ENCODE measurements around the gene CEP83. TPM values are rescaled to one million over a fixed set of nuclear protein-coding genes. Genes with fewer than 3 reads are reported as not detected.

Gene CEP83
- polyA plus RNA-seq, 1 of the 3 experiments (the other 2 are of a cell fraction) = 2.5 TPM

GRCh38 chr12:94445662-94446061 lies 14.0 kb downstream of the CEP83 start:
- H2AFZ ChIP-seq (ENCODE audit: low read depth) = no peak overlapping the region
- no peaks in the 10 kb centered on the region for H3K27me3 ChIP-seq (ENCODE audit: insufficient read depth)
- H3F3A ChIP-seq (replicated peaks; ENCODE audit: insufficient read depth) = no peaks in the 10 kb centered on the region
- H3K27ac ChIP-seq (ENCODE audit: low read depth in 2 of 2, low read length in 1 of 2) = no peak overlapping the region
- H3K9me2 ChIP-seq = no peaks in the 10 kb centered on the region
- no peak for DNase-seq
- no peak overlapping the region for H3K4me3 ChIP-seq (ENCODE audit: low read depth in 2 of 2, low read length in 1 of 2)
- no peaks in the 10 kb centered on the region for H3K4me1 ChIP-seq (ENCODE audit: control insufficient read depth in 1 of 2, insufficient read depth in 2 of 2, low read depth in 1 of 2, low read length in 1 of 2)
- peaks cover 0 to 7% of the 10 kb centered on the region in 2 experiments for H3K36me3 ChIP-seq (replicated peaks in 1 of 2; ENCODE audit: control insufficient read depth in 1 of 2, insufficient read depth in 2 of 2, low read length in 1 of 2)
- H3K9ac ChIP-seq = no peak overlapping the region
- CTCF ChIA-PET = interaction anchor here (0.9 kb wide), 1 partner anchor 13 kb away, joined by 3 read pairs; no protein-coding TSS in a partner anchor
- H4K20me1 ChIP-seq (ENCODE audit: insufficient read depth) = no peaks in the 10 kb centered on the region
- no peak for TF ChIP-seq EZH2phosphoT487 (IDR thresholded peaks at IDR 0.05; ENCODE audit: borderline replicate concordance, low read depth)
- H3K79me2 ChIP-seq (ENCODE audit: insufficient read depth) = peaks cover 42% of the 10 kb centered on the region
- no peak overlapping the region for H3K4me2 ChIP-seq
- POLR2A ChIA-PET = no interaction called here
- WGBS (ENCODE audit: low lambda C conversion rate) = 84% methylated on average over 1 of the region's 1 CpG
- no peaks in the 10 kb centered on the region; the same call in 1 of the 2 replicates for H3K9me3 ChIP-seq

DNA sequence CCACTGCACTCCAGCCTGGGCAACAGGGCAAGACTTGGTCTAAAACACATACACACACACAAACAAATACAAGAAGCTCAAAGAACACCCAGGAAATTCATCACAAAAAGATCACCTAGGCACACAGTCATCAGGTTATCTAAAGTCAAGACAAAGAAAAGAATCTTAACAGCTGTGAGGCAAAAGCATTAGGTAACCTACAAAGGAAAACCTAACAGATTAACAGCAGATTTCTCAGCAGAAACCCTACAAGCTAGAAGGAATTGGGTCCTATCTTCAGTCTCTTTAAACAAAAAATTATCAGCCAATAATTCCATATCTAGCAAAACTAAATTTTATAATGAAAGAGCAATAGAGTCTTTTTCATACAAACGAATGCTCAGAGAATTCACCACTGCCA lies 22.4 kb downstream of the CEP83 start:
- no peak for DNase-seq
- TF ChIP-seq, protein P1, sequence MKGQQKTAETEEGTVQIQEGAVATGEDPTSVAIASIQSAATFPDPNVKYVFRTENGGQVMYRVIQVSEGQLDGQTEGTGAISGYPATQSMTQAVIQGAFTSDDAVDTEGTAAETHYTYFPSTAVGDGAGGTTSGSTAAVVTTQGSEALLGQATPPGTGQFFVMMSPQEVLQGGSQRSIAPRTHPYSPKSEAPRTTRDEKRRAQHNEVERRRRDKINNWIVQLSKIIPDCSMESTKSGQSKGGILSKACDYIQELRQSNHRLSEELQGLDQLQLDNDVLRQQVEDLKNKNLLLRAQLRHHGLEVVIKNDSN (IDR thresholded peaks at IDR 0.05; ENCODE audit: borderline replicate concordance, low read depth) = no peak
- TF ChIP-seq YY1 (IDR thresholded peaks at IDR 0.05; ENCODE audit: low read depth) (no peak), RFX5 (IDR thresholded peaks at IDR 0.05; ENCODE audit: low read length) (no peak), TEAD4 (IDR thresholded peaks at IDR 0.05; ENCODE audit: borderline replicate concordance, insufficient read depth) (no peak), ELF1 (IDR thresholded peaks at IDR 0.05) (no peak), PBX3 (IDR thresholded peaks at IDR 0.05) (no peak), NRF1 (IDR thresholded peaks at IDR 0.05; ENCODE audit: low read depth, low read length) (no peak), TCF12 (IDR thresholded peaks at IDR 0.05) (no peak), EP300 (IDR thresholded peaks at IDR 0.05; ENCODE audit: borderline replicate concordance in 1 of 2, low read depth in 1 of 2, low read length in 1 of 2) (no peak), CHD2 (IDR thresholded peaks at IDR 0.05; ENCODE audit: low read length, partially characterized antibody) (no peak), NFIC (IDR thresholded peaks at IDR 0.05; ENCODE audit: borderline replicate concordance) (no peak), FOXM1 (IDR thresholded peaks at IDR 0.05; ENCODE audit: low read depth) (no peak), EZH2phosphoT487 (IDR thresholded peaks at IDR 0.05; ENCODE audit: borderline replicate concordance, low read depth) (no peak)
- TF ChIP-seq, protein P2, sequence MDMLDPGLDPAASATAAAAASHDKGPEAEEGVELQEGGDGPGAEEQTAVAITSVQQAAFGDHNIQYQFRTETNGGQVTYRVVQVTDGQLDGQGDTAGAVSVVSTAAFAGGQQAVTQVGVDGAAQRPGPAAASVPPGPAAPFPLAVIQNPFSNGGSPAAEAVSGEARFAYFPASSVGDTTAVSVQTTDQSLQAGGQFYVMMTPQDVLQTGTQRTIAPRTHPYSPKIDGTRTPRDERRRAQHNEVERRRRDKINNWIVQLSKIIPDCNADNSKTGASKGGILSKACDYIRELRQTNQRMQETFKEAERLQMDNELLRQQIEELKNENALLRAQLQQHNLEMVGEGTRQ (IDR thresholded peaks at IDR 0.05; ENCODE audit: borderline replicate concordance, low read depth, low read length) = no peak
- TF ChIP-seq, protein P3, sequence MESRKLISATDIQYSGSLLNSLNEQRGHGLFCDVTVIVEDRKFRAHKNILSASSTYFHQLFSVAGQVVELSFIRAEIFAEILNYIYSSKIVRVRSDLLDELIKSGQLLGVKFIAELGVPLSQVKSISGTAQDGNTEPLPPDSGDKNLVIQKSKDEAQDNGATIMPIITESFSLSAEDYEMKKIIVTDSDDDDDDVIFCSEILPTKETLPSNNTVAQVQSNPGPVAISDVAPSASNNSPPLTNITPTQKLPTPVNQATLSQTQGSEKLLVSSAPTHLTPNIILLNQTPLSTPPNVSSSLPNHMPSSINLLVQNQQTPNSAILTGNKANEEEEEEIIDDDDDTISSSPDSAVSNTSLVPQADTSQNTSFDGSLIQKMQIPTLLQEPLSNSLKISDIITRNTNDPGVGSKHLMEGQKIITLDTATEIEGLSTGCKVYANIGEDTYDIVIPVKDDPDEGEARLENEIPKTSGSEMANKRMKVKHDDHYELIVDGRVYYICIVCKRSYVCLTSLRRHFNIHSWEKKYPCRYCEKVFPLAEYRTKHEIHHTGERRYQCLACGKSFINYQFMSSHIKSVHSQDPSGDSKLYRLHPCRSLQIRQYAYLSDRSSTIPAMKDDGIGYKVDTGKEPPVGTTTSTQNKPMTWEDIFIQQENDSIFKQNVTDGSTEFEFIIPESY (IDR thresholded peaks at IDR 0.05; ENCODE audit: borderline replicate concordance, low read depth) = no peak
- CTCF ChIA-PET = interaction anchor here (1.7 to 5.5 kb wide), 2 partner anchors 20 to 292 kb away, joined by 4 to 45 read pairs; no protein-coding TSS in a partner anchor

More for the DNA sequence above, 22.4 kb downstream of the CEP83 start:
- Histone ChIP-seq H3K79me2 (ENCODE audit: insufficient read depth) (peaks cover 28% of the 10 kb centered on the region), H3K27ac (ENCODE audit: low read depth in 2 of 2, low read length in 1 of 2) (no peak overlapping the region), H3K27me3 (ENCODE audit: insufficient read depth) (no peaks in the 10 kb centered on the region), H3K4me3 (ENCODE audit: low read depth in 2 of 2, low read length in 1 of 2) (no peak overlapping the region), H3K4me2 (no peak overlapping the region), H4K20me1 (ENCODE audit: insufficient read depth) (no peaks in the 10 kb centered on the region), H3K9me3 (no peaks in the 10 kb centered on the region), H3F3A (replicated peaks; ENCODE audit: insufficient read depth) (no peaks in the 10 kb centered on the region), H3K9me2 (no peaks in the 10 kb centered on the region), H3K36me3 (replicated peaks in 1 of 2; ENCODE audit: control insufficient read depth in 1 of 2, insufficient read depth in 2 of 2, low read length in 1 of 2) (no peaks in the 10 kb centered on the region), H3K9ac (no peak overlapping the region), H3K4me1 (ENCODE audit: control insufficient read depth in 1 of 2, insufficient read depth in 2 of 2, low read depth in 1 of 2, low read length in 1 of 2) (peaks cover 0 to 3% of the 10 kb centered on the region in 2 experiments; a peak in 1 of 4 replicates), H2AFZ (ENCODE audit: low read depth) (no peak overlapping the region)
- WGBS (ENCODE audit: low lambda C conversion rate) = 95% methylated on average over 1 of the region's 1 CpG
- POLR2A ChIA-PET = interaction anchor here (0.6 kb wide), 1 partner anchor 149 kb away, joined by 3 read pairs; no protein-coding TSS in a partner anchor

Measured in SK-N-SH (cell line).